T-helper 22 cell (primary cell): ENCODE results near the gene SSR4.

Source experiments
- DNase-seq: peaks from one replicate; pipeline ENCODE4 v3.0.0-alpha.2; 2020; ENCODE audit warnings: low read depth

Gene SSR4

GRCh38 chrX:153769865-153770600 lies 24.4 kb upstream of the SSR4 start:
- no peak for DNase-seq

DNA sequence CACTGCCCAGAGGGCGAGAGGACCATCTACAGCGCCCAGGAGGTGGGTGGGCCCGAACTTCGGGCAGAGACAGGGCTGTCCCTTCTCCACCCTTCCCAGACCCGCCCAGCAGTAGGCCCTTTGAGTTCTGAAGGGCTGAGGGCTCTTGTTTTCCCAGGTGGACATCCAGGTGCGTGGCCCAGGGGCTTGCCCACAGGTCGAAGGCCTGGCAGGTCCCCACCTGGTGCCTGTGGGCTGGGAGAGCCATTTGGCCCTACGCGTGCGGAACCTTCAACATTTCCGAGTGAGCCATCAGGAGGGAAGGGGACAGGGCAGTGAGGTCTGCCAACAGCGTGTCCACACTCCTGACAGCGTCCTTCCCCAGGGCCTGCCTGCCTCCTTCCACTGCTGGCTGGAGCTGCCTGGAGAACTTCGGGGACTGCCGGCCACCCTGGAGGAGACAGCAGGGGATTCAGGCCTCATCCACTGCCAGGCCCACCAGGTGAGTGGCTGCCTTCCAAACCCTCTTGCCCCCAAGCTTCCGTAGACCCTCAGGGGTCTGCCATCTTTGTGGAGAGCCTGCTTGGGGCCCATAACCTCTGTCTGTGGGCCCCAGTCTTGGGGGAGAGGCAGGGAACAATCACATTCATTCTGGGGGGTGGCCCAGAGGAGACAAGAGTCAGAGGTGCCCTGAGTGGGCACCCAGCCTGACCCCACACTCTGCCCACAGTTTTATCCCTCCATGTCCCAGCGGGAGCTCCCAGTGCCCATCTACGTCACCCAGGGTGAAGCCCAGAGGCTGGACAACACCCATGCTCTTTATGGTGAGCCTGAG lies 23.7 kb upstream of the SSR4 start:
- DNase-seq, result no peak

DNA sequence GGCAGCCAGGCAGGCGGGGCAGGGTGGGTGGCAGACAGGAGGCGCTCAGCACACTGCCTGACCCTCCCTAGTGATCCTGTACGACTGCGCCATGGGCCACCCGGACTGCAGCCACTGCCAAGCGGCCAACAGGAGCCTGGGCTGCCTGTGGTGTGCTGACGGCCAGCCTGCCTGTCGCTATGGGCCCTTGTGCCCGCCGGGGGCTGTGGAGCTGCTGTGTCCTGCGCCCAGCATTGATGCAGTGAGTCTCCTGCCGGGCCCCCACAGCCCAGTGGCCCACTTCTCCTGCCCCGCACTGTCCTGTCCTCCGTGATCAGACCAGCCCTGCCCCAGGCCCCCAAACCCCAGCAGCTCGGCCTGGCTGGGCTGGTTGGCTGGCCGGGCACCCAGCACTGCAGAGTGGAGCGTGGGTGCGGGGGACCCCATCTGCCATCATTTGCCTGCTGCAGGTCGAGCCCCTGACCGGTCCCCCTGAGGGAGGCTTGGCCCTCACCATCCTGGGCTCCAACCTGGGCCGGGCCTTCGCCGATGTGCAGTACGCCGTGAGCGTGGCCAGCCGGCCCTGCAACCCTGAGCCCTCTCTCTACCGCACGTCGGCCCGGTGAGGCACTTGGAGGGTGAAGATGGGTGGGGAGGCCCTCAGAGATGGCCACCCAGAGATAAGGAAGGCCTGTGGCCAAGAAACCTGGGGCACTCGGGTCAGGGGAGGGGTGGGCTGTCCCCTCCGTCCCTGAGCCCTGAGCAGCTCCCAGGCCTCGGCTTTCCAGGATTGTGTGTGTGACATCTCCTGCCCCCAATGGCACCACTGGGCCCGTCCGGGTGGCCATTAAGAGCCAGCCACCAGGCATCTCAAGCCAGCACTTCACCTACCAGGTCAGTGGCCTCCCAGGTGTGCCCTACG lies 22.8 kb upstream of the SSR4 start:
- no peak for DNase-seq

- DNase-seq, result no peak
Observed at GRCh38 chrX:153772316-153773217, 21.9 kb upstream of the SSR4 start.

DNA sequence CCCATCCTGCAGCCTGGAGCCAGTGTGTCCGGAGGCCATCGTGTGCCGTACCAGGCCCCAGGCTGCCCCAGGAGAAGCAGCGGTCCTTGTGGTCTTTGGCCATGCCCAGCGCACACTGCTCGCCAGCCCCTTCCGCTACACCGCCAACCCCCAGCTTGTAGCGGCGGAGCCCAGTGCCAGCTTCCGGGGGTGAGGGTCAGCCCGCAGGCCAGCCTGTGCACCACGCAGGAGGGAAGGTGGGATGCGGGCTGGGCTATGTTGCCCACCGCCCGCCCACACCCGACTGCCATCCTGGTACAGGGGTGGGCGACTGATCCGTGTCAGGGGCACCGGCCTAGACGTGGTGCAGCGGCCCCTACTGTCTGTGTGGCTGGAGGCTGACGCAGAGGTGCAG lies 21.3 kb upstream of the SSR4 start:
- no peak for DNase-seq

- no peak for DNase-seq
Observed at GRCh38 chrX:153773741-153774575, 20.5 kb upstream of the SSR4 start.

DNA sequence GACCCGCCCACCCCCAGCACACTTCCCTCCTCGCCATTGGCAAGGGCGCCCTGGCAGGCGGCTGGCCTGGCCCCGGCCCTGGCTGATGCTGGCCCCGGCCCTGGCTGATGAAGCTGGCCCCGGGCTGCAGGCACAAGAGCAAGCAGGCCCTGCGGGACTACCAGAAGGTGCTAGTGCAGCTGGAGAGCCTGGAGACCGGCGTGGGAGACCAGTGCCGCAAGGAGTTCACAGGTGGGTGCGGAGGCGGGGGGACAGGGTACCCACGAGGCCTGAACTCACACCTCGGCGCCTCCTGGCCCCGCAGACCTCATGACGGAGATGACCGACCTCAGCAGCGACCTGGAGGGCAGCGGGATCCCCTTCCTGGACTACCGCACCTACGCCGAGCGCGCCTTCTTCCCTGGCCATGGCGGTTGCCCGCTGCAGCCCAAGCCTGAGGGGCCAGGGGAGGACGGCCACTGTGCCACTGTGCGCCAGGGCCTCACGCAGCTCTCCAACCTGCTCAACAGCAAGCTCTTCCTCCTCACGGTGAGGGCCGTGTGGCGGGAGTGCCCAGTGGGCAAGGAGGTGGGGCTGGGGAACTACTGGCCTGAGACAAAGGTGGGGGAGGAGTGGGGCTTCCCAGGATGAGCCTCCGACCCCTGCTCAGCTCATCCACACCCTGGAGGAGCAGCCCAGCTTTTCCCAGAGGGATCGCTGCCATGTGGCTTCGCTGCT lies 19.7 kb upstream of the SSR4 start:
- no peak for DNase-seq

DNA sequence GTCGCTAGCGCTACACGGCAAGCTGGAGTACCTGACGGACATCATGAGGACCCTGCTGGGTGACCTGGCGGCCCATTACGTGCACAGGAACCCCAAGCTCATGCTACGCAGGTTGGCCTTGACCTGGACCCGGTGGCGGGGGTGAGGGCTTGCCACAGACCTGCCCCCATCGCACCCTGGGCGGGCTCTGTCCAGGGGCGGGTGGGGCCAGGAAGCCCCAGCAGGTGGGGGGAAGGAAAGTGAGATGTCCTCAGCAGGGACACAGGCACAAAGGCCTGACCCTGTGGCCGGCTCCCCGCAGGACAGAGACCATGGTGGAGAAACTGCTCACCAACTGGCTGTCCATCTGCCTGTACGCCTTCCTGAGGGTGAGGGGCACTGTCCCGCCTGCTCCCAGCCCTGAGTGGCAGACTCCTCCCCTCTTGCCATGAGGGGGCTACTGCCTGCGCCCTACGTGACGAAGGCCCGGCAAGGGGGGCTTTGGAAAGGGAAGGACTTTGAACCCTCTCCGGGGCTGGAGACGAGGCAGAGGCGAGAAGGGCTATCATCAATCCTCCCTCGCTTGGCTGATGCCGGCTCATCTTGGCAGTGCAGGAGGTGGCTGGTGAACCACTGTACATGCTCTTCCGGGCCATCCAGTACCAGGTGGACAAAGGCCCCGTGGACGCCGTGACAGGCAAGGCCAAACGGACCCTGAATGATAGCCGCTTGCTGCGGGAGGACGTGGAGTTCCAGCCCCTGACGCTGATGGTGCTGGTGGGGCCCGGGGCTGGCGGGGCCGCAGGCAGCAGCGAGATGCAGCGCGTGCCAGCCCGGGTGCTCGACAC lies 19.0 kb upstream of the SSR4 start:
- no peak for DNase-seq

DNA sequence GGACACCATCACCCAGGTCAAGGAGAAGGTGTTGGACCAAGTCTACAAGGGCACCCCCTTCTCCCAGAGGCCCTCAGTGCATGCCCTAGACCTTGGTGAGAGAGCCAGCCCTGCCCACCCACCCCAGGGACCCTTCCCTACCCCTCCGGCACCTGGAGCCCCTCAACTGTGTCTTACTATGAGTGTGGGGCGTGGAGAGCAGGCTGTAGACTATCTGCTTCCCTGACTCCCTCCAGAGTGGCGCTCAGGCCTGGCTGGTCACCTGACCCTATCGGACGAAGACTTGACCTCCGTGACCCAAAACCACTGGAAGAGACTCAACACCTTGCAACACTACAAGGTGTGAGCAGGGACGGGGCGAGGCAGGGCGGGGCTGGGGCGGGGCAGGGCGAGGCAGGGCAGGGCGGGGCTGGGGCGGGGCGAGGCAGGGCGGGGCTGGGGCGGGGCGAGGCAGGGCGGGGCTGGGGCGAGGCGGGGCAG lies 18.3 kb upstream of the SSR4 start:
- no peak for DNase-seq

GRCh38 chrX:153776611-153777045 lies 17.8 kb upstream of the SSR4 start:
- no peak for DNase-seq

- DNase-seq, result no peak
Observed at GRCh38 chrX:153777261-153778090, 17.0 kb upstream of the SSR4 start.

DNA sequence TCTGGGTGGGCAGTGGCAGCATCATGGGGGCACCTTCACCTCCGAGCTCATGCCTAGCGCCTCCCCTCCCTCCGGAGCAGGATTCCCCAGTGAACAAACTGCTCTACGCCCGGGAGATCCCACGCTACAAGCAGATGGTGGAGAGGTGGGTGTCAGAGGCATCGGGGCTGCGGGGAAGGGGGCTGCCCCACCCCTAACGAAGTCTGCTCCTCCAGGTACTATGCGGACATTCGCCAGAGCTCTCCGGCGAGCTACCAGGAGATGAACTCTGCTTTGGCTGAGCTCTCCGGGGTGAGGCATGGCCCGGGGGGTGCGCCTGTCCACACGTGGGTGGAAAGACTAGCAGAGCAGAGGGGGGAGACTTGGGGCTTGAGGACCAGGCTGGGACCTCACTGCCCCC lies 16.3 kb upstream of the SSR4 start:
- DNase-seq, result no peak

DNA sequence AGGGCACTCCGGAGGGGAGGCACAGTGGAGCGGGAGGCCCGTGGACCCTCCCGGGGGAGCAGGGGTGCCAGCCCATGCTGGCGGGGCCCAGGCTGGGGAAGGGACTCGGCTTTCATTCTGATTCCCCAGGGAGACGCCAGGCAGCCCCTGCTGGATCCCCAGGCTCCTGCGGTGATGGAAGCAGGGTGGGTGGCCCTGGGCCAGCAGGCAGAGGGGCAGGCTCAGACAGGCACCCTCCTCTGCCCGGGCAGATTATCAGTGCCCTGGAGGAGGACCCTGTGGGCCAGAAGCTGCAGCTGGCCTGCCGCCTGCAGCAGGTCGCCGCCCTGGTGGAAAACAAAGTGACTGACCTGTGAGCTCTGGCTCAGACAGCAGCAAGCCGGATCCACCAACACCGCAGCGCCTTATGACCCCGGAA lies 15.8 kb upstream of the SSR4 start:
- DNase-seq, result no peak

GRCh38 chrX:153779891-153780677 lies 14.4 kb upstream of the SSR4 start:
- no peak for DNase-seq

DNA sequence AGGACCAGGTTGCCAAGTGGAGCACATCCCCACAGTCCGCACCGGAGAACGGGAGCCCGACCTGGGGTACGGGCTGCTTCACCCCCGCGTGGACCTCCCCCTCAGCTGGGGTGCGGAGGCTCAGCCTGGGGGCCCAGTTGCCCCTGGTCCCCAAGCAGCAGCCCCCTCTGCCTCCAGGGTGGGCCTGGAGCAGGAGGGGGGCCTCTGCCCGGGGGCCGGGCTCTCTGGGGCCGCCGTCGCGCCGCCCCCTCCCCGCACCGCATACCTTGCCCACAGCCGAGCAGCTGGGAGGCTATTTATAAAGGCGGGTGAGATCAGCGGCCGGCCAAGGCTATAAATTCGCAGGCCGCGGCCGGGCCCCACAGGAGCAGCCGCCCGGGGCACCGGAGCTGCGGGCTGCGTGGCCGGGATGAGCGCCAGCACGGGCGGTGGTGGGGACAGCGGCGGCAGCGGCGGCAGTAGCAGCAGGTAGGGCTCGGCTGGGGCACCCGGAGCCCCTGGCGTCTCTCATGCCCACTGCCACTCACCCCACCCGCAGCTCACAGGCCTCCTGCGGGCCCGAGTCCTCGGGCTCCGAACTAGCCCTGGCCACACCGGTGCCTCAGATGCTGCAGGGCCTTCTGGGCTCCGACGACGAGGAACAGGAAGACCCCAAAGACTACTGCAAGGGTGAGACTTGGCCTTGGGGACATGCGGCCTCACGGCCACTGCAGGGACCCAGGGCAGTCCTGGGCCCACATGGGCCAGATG lies 13.6 kb upstream of the SSR4 start, which contains the start of gene SRPK3:
Gene SRPK3, plus strand, starts transcription at position 364 of the 750 bp plus-strand sequence. Its CDS starts 46 bp downstream, at position 410.
- no peak for DNase-seq

GRCh38 chrX:153781428-153782047 lies 12.9 kb upstream of the SSR4 start:
- DNase-seq, result no peak
